A549 (cell line): ENCODE results near the gene MS4A4A.

ENCODE experiments used
- POLR2A ChIP-seq: IDR thresholded peaks from 2 replicates; pipeline ENCODE4 v1.6.1; 2012; ENCODE audit warnings: mild to moderate bottlenecking, low read length
- RAD21 ChIP-seq, 2 experiments: fragments of >200 bp in 1 of 2; sonication (Bioruptor Twin) in 1 of 2; formaldehyde crosslinking in 1 of 2; IDR thresholded peaks in 1 of 2; conservative IDR thresholded peaks in 1 of 2; 2 replicates in 1 of 2; 3 replicates in 1 of 2; pipeline ENCODE4 v1.6.1; 2012 to 2018; ENCODE audit warnings: inconsistent platforms in 1 of 2
- TF ChIP-seq, protein P1 (sequence below): IDR thresholded peaks from 2 replicates; pipeline ENCODE4 v1.6.1; 2012
- TF ChIP-seq, protein P2 (sequence below): fragments of 250-450 bp; sonication (Bioruptor Pico); IDR thresholded peaks from 2 replicates; pipeline ENCODE4 v1.5.0; 2020; ENCODE audit warnings: low read depth, mild to moderate bottlenecking, moderate library complexity
- TF ChIP-seq, protein P3 (sequence below): fragments of >200 bp; sonication (Bioruptor Twin); formaldehyde crosslinking; IDR thresholded peaks from 3 replicates; pipeline ENCODE4 v1.5.1; 2016

DNA sequence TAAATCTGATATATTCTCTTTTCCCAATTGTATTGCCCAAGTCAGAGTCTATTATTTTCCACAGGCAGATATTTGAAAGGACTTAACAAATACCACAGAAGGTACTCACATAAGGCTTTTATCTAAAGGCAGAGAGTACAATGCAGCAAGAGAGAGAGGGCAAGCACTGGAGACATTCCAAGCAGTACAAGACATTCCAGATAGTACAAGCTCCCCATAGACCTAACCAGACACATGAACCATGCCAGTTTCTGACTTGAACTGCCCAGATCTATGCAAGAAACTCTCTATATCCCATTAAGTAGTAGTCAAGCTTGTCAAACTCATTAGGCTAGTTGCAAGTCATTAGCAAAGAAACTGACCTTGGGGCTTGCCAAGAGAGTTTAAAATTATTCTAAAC, 35.4 kb downstream of the MS4A4A start:
- TF ChIP-seq, protein P1, sequence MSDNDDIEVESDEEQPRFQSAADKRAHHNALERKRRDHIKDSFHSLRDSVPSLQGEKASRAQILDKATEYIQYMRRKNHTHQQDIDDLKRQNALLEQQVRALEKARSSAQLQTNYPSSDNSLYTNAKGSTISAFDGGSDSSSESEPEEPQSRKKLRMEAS: no peak
- TF ChIP-seq, protein P2, sequence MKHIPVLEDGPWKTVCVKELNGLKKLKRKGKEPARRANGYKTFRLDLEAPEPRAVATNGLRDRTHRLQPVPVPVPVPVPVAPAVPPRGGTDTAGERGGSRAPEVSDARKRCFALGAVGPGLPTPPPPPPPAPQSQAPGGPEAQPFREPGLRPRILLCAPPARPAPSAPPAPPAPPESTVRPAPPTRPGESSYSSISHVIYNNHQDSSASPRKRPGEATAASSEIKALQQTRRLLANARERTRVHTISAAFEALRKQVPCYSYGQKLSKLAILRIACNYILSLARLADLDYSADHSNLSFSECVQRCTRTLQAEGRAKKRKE: no peak
- TF ChIP-seq POLR2A (no peak), RAD21 (conservative IDR thresholded peaks at IDR 0.05 in 1 of 2, IDR thresholded peaks at IDR 0.05 in 1 of 2) (no peak)
- TF ChIP-seq, protein P3, sequence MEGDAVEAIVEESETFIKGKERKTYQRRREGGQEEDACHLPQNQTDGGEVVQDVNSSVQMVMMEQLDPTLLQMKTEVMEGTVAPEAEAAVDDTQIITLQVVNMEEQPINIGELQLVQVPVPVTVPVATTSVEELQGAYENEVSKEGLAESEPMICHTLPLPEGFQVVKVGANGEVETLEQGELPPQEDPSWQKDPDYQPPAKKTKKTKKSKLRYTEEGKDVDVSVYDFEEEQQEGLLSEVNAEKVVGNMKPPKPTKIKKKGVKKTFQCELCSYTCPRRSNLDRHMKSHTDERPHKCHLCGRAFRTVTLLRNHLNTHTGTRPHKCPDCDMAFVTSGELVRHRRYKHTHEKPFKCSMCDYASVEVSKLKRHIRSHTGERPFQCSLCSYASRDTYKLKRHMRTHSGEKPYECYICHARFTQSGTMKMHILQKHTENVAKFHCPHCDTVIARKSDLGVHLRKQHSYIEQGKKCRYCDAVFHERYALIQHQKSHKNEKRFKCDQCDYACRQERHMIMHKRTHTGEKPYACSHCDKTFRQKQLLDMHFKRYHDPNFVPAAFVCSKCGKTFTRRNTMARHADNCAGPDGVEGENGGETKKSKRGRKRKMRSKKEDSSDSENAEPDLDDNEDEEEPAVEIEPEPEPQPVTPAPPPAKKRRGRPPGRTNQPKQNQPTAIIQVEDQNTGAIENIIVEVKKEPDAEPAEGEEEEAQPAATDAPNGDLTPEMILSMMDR: no peak
